Right lobe of liver (tissue), 6 donors: Measurements from ENCODE around the gene IFT74. TPM values are rescaled to one million over a fixed set of nuclear protein-coding genes. Genes with fewer than 3 reads are reported as not detected.
A peak's percentile ranks its signal among the peaks of the same experiment; 100 is the strongest.

ENCODE experiments used
- ATAC-seq, 4 donors: fragments of 200-7000 bp; cut with Tn5 transposase; one replicate each; pipeline ENCODE4 v1.9.1; 2020; ENCODE audit warnings: mild to moderate bottlenecking in 4 of 4, moderate library complexity in 4 of 4
- DNase-seq, 3 donors: peaks; one replicate each; pipeline ENCODE4 v3.0.0-alpha.2; 2020
- H3K27ac ChIP-seq, 3 donors: fragments of 200-600 bp; one replicate each; pipeline ENCODE4 v1.8.0; 2022
- H3K27me3 ChIP-seq, 2 donors: fragments of 200-600 bp; one replicate each; pipeline ENCODE4 v1.8.0; 2022
- H3K36me3 ChIP-seq, 4 donors: fragments of 200-600 bp; sonication (generic) in 1 of 4; one replicate each; pipeline versions ENCODE4 v1.5.1 to v1.8.0; 2017 to 2022; ENCODE audit warnings: control low read depth in 1 of 4
- H3K4me1 ChIP-seq, 4 donors: fragments of 200-600 bp; sonication (generic) in 1 of 4; one replicate each; pipeline versions ENCODE4 v1.5.1 to v1.8.0; 2017 to 2022; ENCODE audit warnings: control low read depth in 1 of 4
- H3K4me3 ChIP-seq, 3 donors: fragments of 200-600 bp; one replicate each; pipeline ENCODE4 v1.8.0; 2022
- H3K9me3 ChIP-seq, 4 donors: fragments of 200-600 bp; sonication (generic) in 1 of 4; one replicate each; pipeline versions ENCODE4 v1.5.1 to v1.8.0; 2017 to 2022; ENCODE audit warnings: control low read depth in 1 of 4
- POLR2A ChIP-seq: fragments of 450-650 bp; IDR thresholded peaks from one replicate; pipeline ENCODE4 v1.6.1; 2017; ENCODE audit warnings: antibody characterized with exemption, mild to moderate bottlenecking
- WGBS: methylation state at CpG from one replicate; pipeline ENCODE4 v1.1.6; 2018; ENCODE audit warnings: low coverage, low lambda C conversion rate; ENCODE audit not compliant: insufficient coverage; ENCODE audit errors: missing lambda C conversion rate; 5-methylcytosine and 5-hydroxymethylcytosine counted together
- intact Hi-C, 2 donors: fragments of 100-400 bp; cut with DNase I; formaldehyde crosslinking; loops; one replicate each; pipeline versions ENCODE4 v1.11.2 to v1.14.1; 2022
- total RNA-seq, 6 experiments: library from RNA; depleted of rRNA in 2 of 6; stranded (reverse); fragments of >200 nt in 2 of 6; fragmentation: NEBNext Ultra II Directional in 3 of 6; extraction: Animal tissue kit (Norgen Biotek cat#: 25700) in 3 of 6; gene quantifications; one replicate each; pipeline versions ENCODE4 v1.1.0 to v1.2.4, GENCODE V29; 2016 to 2023
- TF ChIP-seq, protein P1 (sequence below), 4 donors: fragments of 200-600 bp in 3 of 4; fragments of 450-650 bp in 1 of 4; IDR thresholded peaks; one replicate each; pipeline versions ENCODE4 v1.5.1 to v1.8.0; 2016 to 2022; ENCODE audit warnings: antibody characterized with exemption in 4 of 4, mild to moderate bottlenecking in 2 of 4
- donor health status: DM: no; HTN: yes; CAD: no.
- donor health status: DM: no; HTN: no; CAD: no.
- donor health status: DM: no; HTN: no; CAD: no.
- donor health status: DM: no; HTN: yes; CAD: no.
- donor health status: DM: no; HTN: yes; CAD: no.

The IFT74 gene
- total RNA-seq, 6 experiments from 2014 or later, result 6.2 to 10.2 (median 6.7) TPM

DNA sequence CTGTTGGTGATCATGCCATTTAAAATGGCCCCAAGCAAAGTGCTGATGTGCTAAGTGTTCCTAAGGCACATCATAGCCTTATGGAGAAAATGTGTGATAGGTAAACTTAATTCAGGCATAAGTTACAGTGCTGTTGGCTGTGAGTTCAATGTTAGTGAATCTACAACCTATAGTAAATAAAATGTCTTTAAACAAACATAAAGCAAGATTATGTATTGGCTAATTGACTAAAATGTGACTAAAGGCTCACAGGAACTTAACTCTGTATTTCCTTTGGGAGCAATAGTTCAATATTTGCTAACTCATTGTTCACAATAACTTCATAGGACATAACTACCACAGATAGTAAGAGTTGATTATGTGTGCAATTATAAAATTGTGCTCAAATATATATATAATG lies 98.6 kb downstream of the IFT74 start:
- TF ChIP-seq, protein P1, sequence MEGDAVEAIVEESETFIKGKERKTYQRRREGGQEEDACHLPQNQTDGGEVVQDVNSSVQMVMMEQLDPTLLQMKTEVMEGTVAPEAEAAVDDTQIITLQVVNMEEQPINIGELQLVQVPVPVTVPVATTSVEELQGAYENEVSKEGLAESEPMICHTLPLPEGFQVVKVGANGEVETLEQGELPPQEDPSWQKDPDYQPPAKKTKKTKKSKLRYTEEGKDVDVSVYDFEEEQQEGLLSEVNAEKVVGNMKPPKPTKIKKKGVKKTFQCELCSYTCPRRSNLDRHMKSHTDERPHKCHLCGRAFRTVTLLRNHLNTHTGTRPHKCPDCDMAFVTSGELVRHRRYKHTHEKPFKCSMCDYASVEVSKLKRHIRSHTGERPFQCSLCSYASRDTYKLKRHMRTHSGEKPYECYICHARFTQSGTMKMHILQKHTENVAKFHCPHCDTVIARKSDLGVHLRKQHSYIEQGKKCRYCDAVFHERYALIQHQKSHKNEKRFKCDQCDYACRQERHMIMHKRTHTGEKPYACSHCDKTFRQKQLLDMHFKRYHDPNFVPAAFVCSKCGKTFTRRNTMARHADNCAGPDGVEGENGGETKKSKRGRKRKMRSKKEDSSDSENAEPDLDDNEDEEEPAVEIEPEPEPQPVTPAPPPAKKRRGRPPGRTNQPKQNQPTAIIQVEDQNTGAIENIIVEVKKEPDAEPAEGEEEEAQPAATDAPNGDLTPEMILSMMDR (IDR thresholded peaks at IDR 0.05), result no peak
- TF ChIP-seq POLR2A, result no peak
- intact Hi-C loops, result no loop called here
- DNase-seq (no peak), ATAC-seq (no peak)
- H3K9me3 ChIP-seq, result no peaks in the 10 kb centered on the region
- H3K27me3 ChIP-seq, result no peaks in the 10 kb centered on the region
- H3K27ac ChIP-seq, result no peak overlapping the region
- H3K36me3 ChIP-seq, result peaks cover 0 to 11% (median 0%) of the 10 kb centered on the region in 4 donors
- H3K4me1 ChIP-seq, result no peaks in the 10 kb centered on the region
- H3K4me3 ChIP-seq, result no peak overlapping the region

DNA sequence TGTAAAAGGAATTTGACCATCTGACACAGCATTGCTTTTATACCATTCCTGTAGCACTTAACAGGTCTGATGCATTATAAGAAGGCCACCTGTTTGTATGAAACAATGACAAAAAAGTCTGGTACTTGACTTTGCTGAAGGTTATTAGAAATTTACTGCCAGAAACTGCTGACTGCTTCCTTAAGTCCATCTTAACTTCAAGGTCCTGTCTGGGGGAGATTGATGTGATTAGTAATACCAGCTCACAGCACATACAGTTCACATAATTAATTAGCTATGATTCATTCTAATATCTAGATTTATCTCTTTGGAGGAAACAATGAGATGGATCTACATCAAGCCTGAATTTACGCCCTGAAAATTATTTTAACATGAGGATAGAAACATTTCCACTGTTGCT lies 103.2 kb downstream of the IFT74 start:
- Histone ChIP-seq H3K9me3 (no peaks in the 10 kb centered on the region), H3K4me3 (no peak overlapping the region), H3K27me3 (no peaks in the 10 kb centered on the region), H3K36me3 (peaks cover 0 to 11% (median 0%) of the 10 kb centered on the region in 4 donors), H3K27ac (no peak overlapping the region), H3K4me1 (no peaks in the 10 kb centered on the region)
- TF ChIP-seq, protein P1 (IDR thresholded peaks at IDR 0.05), result no peak
- no peak for TF ChIP-seq POLR2A
- DNase-seq (no peak), ATAC-seq (peak in 1 of 4 donors; percentile 28)
- intact Hi-C loops, result no loop called here
- 75% methylated on average over 1 of the region's 1 CpG for WGBS

DNA sequence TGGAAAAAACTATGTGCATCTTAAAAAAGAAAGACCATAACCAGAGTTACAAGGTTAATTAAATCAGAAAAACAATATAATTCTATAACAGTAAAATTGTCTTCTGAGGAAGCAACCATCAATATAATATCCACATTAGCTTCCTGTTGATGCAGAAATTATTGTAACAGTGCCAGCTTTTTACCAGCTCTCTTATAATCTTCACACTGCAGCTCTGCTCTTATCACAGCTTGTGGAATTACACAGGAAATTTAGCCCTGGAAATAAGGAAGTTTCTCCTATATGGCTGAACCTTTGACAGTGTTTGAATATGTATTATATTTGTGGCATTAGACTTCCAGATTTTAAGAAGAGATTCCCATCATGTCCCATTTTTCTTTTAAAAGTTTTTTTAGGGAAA lies 103.7 kb downstream of the IFT74 start:
- intact Hi-C loops, result no loop called here
- H3K9me3 ChIP-seq, result no peaks in the 10 kb centered on the region
- peaks cover 0 to 11% (median 0%) of the 10 kb centered on the region in 4 donors for H3K36me3 ChIP-seq
- ATAC-seq, result peak; percentile 38 to 64 (median 54)
- TF ChIP-seq, protein P1 (IDR thresholded peaks at IDR 0.05), result no peak
- TF ChIP-seq POLR2A, result no peak
- H3K4me3 ChIP-seq, result no peak overlapping the region
- no peaks in the 10 kb centered on the region for H3K27me3 ChIP-seq
- no peak overlapping the region for H3K27ac ChIP-seq
- no peak for DNase-seq
- H3K4me1 ChIP-seq, result no peaks in the 10 kb centered on the region

DNA sequence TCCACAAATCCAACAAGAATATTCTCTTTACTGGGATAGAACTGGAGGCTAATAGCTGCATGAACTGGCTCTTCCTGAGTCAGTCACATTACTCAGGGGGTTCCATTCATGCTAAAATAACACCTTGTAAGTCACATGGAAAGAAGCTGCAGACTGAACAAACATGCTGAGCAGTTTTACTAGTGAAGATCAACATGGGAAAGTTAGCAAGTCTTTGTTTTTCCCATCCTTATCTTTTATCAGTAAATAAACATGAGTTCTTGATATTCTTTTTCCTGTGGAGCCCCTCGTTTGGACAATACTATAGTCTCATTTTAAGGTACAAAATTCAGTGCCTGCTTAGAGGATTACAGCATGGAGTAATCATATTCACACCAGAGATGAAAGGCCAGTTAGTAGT lies 109.1 kb downstream of the IFT74 start:
- intact Hi-C loops, result no loop called here
- no peaks in the 10 kb centered on the region for H3K9me3 ChIP-seq
- peak in 3 of 4 donors; percentile 16 to 32 (median 22) for ATAC-seq
- H3K27me3 ChIP-seq, result no peaks in the 10 kb centered on the region
- no peaks in the 10 kb centered on the region for H3K4me1 ChIP-seq
- no peak for DNase-seq
- H3K27ac ChIP-seq, result no peak overlapping the region
- H3K4me3 ChIP-seq, result no peak overlapping the region
- TF ChIP-seq, protein P1 (IDR thresholded peaks at IDR 0.05), result no peak
- TF ChIP-seq POLR2A, result no peak
- no peaks in the 10 kb centered on the region for H3K36me3 ChIP-seq
- WGBS, result 45% methylated on average over 1 of the region's 1 CpG
